Activated CD4-positive, alpha-beta memory T cell treated with anti-CD3 and anti-CD28 coated beads for 36 hours (primary cell): ENCODE data around the gene OR4D1. TPM values are rescaled to one million over a fixed set of nuclear protein-coding genes. Genes with fewer than 3 reads are reported as not detected.

ENCODE experiments used
- CTCF ChIA-PET: fragments of 350-600 bp; sonication (Branson Sonifier 250); formaldehyde crosslinking; loops from one replicate; lab custom pipeline; 2021; ENCODE audit warnings: antibody characterized with exemption, inconsistent platforms; lab: Charles Lee
- POLR2A ChIA-PET: fragments of 350-600 bp; sonication (Branson Sonifier 250); formaldehyde crosslinking; loops from one replicate; lab custom pipeline; 2021; ENCODE audit warnings: antibody characterized with exemption; lab: Charles Lee
- DNase-seq: peaks from one replicate; pipeline ENCODE4 v3.0.0-alpha.2; 2020
- H3K27ac Mint-ChIP-seq: one replicate; pipeline ENCODE4 v1.8.0; 2021; ENCODE audit warnings: mixed read lengths
- H3K27me3 Mint-ChIP-seq: one replicate; pipeline ENCODE4 v1.8.0; 2021; ENCODE audit warnings: mixed read lengths
- H3K36me3 Mint-ChIP-seq: one replicate; pipeline ENCODE4 v1.8.0; 2021; ENCODE audit warnings: mixed read lengths
- H3K4me1 Mint-ChIP-seq: one replicate; pipeline ENCODE4 v1.8.0; 2021; ENCODE audit warnings: low read depth, mixed read lengths
- H3K4me3 Mint-ChIP-seq: one replicate; pipeline ENCODE4 v1.8.0; 2021; ENCODE audit warnings: mild to moderate bottlenecking, mixed read lengths
- H3K9me3 Mint-ChIP-seq: one replicate; pipeline ENCODE4 v1.8.0; 2021; ENCODE audit warnings: mixed read lengths
- intact Hi-C: fragments of 100-400 bp; cut with micrococcal nuclease; formaldehyde crosslinking; loops from one replicate; pipeline ENCODE4 v1.15.1; 2023
- total RNA-seq, 2 experiments: library from RNA; stranded (reverse); gene quantifications; one replicate each; pipeline ENCODE4 v1.2.3, GENCODE V29; 2021

OR4D1 gene
- total RNA-seq, 2 experiments from 2014 or later, result 0.17 to 0.27 TPM

DNA sequence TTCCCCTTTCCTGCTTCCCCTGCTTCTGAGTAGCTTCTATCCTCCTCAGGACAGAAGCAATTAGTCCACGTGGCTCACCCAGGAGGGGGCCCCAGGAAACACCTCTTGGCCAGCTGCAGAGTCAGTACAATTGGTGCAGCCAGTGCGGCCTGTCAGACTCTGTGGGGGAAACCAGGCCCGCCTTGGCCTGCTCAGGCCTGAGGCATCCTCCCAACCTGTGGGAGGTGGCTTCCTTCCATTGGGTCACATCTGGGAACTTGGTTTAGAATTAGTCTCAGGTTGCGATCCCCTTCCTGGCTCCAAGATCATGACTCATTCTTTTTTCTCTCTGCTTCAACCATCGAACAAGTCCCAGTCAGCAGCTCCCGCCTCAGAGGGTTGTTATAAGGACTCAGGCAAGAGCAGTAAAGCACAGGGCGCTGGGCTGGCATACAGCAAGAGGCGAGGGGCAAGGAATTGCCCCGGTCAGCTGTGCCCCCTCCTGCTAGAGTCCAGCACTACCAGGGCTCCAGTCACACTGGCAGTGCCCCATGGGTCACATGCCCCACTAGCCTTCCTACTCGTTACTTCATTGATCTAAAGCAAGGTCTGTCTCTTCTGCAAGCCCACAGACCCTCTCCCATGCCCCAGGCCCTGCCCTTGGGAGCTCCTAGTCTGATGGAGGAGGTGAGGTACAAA lies 36.3 kb downstream of the OR4D1 start:
- no peaks in the 10 kb centered on the region for H3K36me3 Mint-ChIP-seq
- H3K27me3 Mint-ChIP-seq, result peaks cover 5% of the 10 kb centered on the region
- H3K27ac Mint-ChIP-seq, result no peak overlapping the region
- ChIA-PET CTCF (interaction anchor here (0.9 kb wide), 1 partner anchor 12 kb away, joined by 3 read pairs; no protein-coding TSS in a partner anchor), POLR2A (no interaction called here)
- H3K4me3 Mint-ChIP-seq, result no peak overlapping the region
- intact Hi-C loops, result no loop called here
- no peaks in the 10 kb centered on the region for H3K9me3 Mint-ChIP-seq
- no peak for DNase-seq
- H3K4me1 Mint-ChIP-seq, result peaks cover 3% of the 10 kb centered on the region

DNA sequence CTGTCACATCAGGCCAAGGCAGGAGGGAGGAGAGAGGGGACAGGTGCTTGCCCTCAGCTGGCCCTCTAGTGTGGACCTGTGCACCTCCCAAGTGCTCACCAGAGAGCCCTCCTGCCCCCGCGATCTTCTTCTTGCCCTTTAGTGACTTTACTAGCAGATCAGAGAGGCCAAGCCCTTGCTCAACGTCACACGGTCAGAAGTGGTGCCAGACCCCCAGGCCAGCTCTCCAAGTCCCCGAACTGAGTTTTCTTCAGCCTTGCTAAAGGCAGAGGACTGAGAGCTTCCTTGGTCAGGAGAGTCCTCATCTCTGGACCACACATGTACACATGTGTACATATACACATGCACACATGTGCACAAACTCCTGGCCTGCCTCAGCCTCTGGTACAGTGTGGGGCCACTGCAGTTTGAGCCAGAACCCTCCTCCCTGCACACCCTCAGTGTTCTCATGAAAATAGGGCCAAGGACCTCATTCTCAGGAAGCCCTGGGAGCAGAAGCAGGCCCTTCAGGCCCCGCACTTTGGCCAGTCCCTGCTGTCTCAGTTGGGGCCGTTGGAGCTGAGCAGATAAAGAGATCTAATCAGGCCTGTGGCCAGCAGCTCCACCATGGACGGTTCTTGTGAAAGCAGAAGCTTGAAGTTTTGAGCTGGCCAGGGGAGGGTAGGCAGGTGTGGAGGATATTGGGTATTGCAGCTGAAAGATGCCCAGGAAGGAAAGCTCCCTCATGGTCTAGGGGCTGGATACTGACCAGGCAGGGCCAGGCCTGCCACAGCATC lies 37.0 kb downstream of the OR4D1 start:
- POLR2A ChIA-PET, result no interaction called here
- DNase-seq, result no peak
- no peaks in the 10 kb centered on the region for H3K36me3 Mint-ChIP-seq
- no peaks in the 10 kb centered on the region for H3K9me3 Mint-ChIP-seq
- CTCF ChIA-PET, result interaction anchor here (1.1 kb wide), 1 partner anchor 13 kb away, joined by 4 read pairs; no protein-coding TSS in a partner anchor
- H3K4me1 Mint-ChIP-seq, result peaks cover 3% of the 10 kb centered on the region
- H3K27me3 Mint-ChIP-seq, result peaks cover 10% of the 10 kb centered on the region
- H3K27ac Mint-ChIP-seq, result no peak overlapping the region
- intact Hi-C loops, result no loop called here
- H3K4me3 Mint-ChIP-seq, result no peak overlapping the region

DNA sequence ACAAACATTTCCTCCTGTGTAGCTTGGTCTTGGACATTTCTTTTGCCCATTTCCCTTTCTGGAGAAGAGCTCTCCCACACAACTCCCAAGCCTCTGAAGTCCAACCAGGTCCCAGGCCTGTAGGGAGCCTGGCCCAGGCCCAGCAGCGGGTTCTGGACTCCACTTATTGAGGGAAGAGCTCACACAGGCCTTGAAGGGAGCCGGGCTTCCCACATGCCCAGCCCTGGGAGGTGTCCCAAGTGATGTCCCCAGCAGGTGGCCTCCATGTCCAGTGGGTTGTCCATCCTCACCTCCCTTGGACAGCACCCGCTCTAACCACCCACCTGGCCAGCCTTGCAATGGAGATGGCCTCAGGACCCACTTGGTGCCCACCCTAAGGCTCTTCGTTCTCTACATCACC lies 38.4 kb downstream of the OR4D1 start:
- intact Hi-C loops, result no loop called here
- ChIA-PET CTCF (interaction anchor here (0.5 to 1.1 kb wide), 3 partner anchors 14 to 612 kb away, joined by 3 to 5 read pairs (median 3); no protein-coding TSS in a partner anchor), POLR2A (no interaction called here)
- Mint-ChIP-seq H3K4me1 (peaks cover 3% of the 10 kb centered on the region), H3K27me3 (peaks cover 10% of the 10 kb centered on the region), H3K9me3 (no peaks in the 10 kb centered on the region), H3K4me3 (no peak overlapping the region), H3K36me3 (no peaks in the 10 kb centered on the region), H3K27ac (no peak overlapping the region)
- no peak for DNase-seq

DNA sequence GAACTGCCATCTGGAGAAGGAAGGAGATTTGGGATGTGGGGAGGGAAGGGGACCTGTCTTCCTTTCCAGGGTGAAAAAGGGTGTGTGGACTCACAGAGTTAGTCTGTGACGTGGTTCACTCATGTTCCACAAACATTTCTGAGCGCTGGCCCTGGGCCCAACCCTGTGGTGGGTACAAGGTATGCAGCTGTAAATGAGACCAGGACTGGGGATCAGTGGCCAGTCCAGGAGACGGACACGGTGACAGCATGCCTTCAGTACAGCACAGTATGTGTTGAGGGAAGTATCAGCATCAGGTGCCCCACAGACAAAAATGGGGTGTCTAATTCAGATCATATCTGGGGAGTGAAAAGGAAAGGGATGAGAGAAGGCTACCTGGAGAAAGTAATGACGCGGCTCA lies 38.9 kb downstream of the OR4D1 start:
- H3K9me3 Mint-ChIP-seq, result no peaks in the 10 kb centered on the region
- peaks cover 12% of the 10 kb centered on the region for H3K27me3 Mint-ChIP-seq
- peaks cover 3% of the 10 kb centered on the region for H3K4me1 Mint-ChIP-seq
- intact Hi-C loops, result no loop called here
- ChIA-PET CTCF (interaction anchor here (0.5 to 1.1 kb wide), 3 partner anchors 14 to 612 kb away, joined by 3 to 5 read pairs (median 3); no protein-coding TSS in a partner anchor), POLR2A (no interaction called here)
- no peak overlapping the region for H3K27ac Mint-ChIP-seq
- no peaks in the 10 kb centered on the region for H3K36me3 Mint-ChIP-seq
- DNase-seq, result no peak
- H3K4me3 Mint-ChIP-seq, result no peak overlapping the region

DNA sequence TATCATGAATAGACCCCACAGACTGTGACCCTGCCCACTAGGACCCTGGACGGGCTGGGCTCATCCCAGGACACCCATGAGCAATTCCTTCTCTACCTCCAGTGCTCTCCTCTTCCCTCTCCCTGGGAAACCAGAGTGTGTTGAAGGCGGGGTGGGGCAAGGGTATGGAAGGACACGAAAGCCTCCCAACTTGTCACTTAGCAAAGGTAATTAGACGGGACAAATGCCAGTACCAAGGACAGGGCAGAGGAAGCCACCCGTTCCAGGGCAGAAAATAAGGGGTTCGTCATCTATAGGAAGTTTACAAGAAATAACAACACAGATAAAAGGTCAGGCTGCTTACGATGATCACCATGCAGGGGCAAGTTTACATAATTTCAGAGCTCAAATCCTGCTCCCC lies 39.5 kb downstream of the OR4D1 start:
- Mint-ChIP-seq H3K27me3 (peaks cover 15% of the 10 kb centered on the region), H3K36me3 (no peaks in the 10 kb centered on the region), H3K9me3 (no peaks in the 10 kb centered on the region), H3K4me1 (peaks cover 3% of the 10 kb centered on the region), H3K4me3 (no peak overlapping the region), H3K27ac (no peak overlapping the region)
- intact Hi-C loops, result no loop called here
- DNase-seq, result no peak
- POLR2A ChIA-PET, result no interaction called here
- CTCF ChIA-PET, result no interaction called here

DNA sequence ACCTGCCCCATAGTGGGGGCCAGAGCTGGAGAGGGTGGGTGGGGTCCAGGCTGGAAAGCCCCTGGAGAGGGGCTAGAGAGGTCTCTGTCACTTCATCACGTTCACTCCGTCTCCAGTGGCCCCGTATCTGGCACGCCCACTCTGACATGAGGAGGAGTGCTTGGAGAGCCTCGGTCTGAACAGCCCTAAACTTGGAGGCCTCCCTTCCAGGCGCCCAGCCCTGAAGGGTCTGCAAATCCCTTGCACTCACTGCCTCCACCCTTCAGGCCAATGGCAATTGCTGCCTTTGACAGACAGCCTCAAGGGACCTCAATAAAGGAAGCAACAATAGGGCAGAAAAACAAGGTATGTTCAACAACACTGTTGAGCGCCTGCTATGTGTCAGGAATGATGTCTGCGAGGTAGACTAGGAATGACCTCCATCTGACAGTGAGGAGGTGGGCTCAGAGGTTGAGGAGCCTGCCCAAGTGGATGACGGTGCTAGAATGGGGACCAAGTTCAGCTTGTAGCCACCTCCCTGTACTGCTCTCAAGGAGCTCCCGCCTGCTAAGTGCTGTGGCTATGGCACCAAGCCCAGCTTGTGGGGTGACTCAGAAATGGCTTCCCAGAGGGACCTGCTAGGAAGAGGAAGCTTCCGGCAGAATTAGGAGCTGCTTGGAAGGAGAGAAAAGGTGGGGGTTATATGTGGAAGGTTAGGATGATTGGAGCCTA lies 41.4 kb downstream of the OR4D1 start:
- peaks cover 3% of the 10 kb centered on the region for H3K4me1 Mint-ChIP-seq
- peaks cover 15% of the 10 kb centered on the region for H3K27me3 Mint-ChIP-seq
- H3K4me3 Mint-ChIP-seq, result no peak overlapping the region
- no peak overlapping the region for H3K27ac Mint-ChIP-seq
- DNase-seq, result no peak
- no peaks in the 10 kb centered on the region for H3K36me3 Mint-ChIP-seq
- ChIA-PET CTCF (interaction anchor here (1.2 kb wide), 1 partner anchor 11 kb away, joined by 5 read pairs; no protein-coding TSS in a partner anchor), POLR2A (no interaction called here)
- intact Hi-C loops, result no loop called here
- no peaks in the 10 kb centered on the region for H3K9me3 Mint-ChIP-seq

DNA sequence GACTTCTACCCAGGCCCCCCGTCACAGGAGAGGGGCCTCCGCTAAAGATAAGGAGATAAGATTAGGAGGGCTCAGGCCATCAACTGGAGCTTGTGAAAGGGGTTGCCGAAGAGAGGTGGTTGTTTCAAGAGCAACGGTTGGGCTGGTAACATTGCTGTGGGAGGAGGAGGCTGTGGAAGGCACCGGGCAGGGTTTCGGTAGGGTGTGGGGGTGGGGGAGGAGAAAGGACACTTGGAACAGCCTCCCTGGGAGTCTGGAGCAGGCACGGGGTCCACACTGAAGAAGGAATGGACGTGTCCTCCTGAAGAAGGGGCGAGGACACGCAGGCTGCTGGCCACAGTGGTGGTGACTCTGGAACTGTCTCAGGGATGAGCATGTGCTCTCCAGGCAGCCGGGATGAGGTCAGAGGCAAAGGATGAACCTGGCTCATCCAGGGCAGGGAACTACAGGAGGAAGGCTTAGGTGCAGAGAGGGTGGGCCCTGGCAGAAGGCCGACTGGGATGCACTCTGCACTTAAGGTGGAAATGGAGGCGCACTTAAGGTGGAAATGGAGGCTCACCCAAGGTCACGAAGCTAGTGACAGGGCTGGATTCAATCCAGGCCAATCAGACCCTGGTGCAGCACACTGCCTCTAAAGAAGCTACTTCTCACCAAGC lies 43.2 kb downstream of the OR4D1 start:
- H3K36me3 Mint-ChIP-seq, result no peaks in the 10 kb centered on the region
- H3K9me3 Mint-ChIP-seq, result no peaks in the 10 kb centered on the region
- H3K27ac Mint-ChIP-seq, result no peak overlapping the region
- ChIA-PET POLR2A (no interaction called here), CTCF (interaction anchor here (1.8 kb wide), 1 partner anchor 9 kb away, joined by 9 read pairs; no protein-coding TSS in a partner anchor)
- H3K4me1 Mint-ChIP-seq, result no peaks in the 10 kb centered on the region
- no peak for DNase-seq
- peaks cover 15% of the 10 kb centered on the region for H3K27me3 Mint-ChIP-seq
- intact Hi-C loops, result no loop called here
- no peak overlapping the region for H3K4me3 Mint-ChIP-seq

DNA sequence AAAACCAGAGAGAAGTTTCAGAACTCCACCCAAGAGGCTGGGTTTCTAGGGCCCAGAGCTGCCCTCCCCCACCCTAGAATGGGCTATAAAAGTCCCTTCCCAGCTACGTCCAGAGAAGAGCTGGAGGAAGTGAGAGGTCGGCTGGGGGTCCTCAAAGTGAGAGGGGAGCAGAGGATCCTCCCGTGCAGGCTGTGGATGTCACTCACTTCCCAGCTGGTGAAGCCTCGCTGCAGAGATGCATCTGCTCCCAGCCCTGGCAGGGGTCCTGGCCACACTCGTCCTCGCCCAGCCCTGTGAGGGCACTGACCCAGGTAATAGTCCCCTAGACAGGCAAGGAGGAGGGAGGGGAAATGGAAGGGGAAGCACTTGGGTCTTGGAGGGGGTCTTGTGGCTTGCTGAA lies 44.4 kb downstream of the OR4D1 start, which contains the start of gene EPX:
TSS of gene EPX (plus strand) at position 115 of the 400 bp plus-strand sequence. CDS start at position 236, 121 bp downstream.
- Mint-ChIP-seq H3K27me3 (peaks cover 18% of the 10 kb centered on the region), H3K27ac (no peak within 1 kb of the TSS), H3K36me3 (no peaks in the 10 kb centered on the region), H3K9me3 (no peaks in the 10 kb centered on the region), H3K4me1 (no peaks in the 10 kb centered on the region), H3K4me3 (no peak within 1 kb of the TSS)
- intact Hi-C loops, result no loop called here
- ChIA-PET CTCF (interaction anchor here (1.8 kb wide), 1 partner anchor 8 kb away, joined by 9 read pairs; no protein-coding TSS in a partner anchor), POLR2A (no interaction called here)
- DNase-seq, result no peak

DNA sequence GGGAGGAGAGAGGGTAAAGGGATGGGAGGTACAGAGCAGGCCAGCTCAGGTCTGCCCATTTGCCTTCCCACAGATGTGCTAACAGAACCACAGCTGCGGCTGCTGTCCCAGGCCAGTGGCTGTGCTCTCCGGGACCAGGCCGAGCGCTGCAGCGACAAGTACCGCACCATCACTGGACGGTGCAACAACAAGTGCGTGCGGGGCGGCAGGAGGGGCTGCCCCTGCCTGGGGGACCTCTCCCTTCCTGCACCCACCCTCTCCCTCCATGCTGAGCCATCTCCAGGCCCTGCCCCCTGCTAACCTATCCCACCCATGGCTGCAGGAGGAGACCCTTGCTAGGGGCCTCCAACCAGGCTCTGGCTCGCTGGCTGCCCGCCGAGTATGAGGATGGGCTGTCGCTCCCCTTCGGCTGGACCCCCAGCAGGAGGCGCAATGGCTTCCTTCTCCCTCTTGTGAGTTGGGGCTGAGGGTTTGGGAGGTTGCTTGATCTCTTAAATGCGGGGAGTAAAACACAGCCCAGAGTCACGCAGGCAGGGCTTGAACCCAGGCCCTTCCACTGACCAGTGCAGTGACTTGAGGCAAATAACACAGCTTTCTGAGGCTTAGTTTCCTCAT lies 45.6 kb downstream of the OR4D1 start:
- H3K4me1 Mint-ChIP-seq, result no peaks in the 10 kb centered on the region
- H3K4me3 Mint-ChIP-seq, result no peak overlapping the region
- intact Hi-C loops, result no loop called here
- H3K27me3 Mint-ChIP-seq, result peaks cover 21% of the 10 kb centered on the region
- ChIA-PET CTCF (no interaction called here), POLR2A (no interaction called here)
- no peak overlapping the region for H3K27ac Mint-ChIP-seq
- DNase-seq, result no peak
- no peaks in the 10 kb centered on the region for H3K36me3 Mint-ChIP-seq
- H3K9me3 Mint-ChIP-seq, result no peaks in the 10 kb centered on the region

DNA sequence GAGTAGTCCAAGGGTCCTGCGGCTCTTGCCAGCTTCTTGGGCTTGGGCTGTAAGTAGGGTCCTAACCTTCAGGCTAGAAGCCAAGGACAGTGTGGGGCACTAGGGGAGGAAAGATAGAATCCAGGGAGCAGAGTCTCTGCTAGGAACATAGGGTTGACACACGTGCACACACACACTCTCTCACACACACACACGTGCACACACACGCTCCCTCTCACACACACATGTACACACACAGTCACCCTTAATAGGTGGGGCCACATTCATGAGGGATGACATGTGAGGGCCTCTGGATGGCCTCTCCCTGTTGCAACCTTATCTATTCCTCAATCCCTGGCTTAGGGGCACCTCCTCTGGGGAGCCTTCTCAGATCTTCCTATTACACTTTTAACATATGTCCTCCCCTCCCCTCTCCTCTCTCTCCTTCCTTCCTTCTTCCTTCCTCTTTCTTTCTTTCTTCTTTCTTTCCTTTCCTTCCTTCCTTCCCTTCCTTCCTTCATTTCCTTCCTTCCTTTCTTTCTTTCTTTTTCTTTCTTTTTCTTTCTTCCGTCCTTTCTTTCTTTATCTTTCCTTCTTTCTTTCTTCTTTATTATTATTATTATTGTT lies 47.4 kb downstream of the OR4D1 start:
- no peak for DNase-seq
- ChIA-PET CTCF (interaction anchor here (0.5 kb wide), 1 partner anchor 226 kb away, joined by 3 read pairs; no protein-coding TSS in a partner anchor), POLR2A (no interaction called here)
- peaks cover 3% of the 10 kb centered on the region for H3K4me1 Mint-ChIP-seq
- no peak overlapping the region for H3K27ac Mint-ChIP-seq
- no peaks in the 10 kb centered on the region for H3K36me3 Mint-ChIP-seq
- no peaks in the 10 kb centered on the region for H3K9me3 Mint-ChIP-seq
- H3K4me3 Mint-ChIP-seq, result no peak overlapping the region
- peaks cover 15% of the 10 kb centered on the region for H3K27me3 Mint-ChIP-seq
- intact Hi-C loops, result no loop called here

DNA sequence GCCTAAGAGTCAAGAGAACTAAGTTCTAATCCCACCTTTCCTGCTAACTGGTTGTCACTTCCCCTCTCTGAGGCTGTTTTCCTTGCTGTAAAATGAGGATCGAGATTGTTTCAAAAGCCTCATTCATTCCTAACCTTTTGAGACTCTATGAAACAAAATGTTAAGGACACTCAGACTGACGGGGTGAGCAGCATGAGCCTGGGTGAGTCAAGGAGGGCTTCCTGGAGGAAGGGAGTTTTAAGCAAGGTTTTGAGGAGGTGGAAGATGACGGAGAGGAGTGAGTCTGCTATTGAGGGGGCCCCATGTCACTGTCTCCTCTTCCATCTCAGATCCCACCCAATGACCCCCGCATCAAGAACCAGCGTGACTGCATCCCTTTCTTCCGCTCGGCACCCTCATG lies 48.4 kb downstream of the OR4D1 start:
- ChIA-PET POLR2A (no interaction called here), CTCF (no interaction called here)
- intact Hi-C loops, result no loop called here

More for the DNA sequence above, 48.4 kb downstream of the OR4D1 start:
- no peak overlapping the region for H3K27ac Mint-ChIP-seq
- peaks cover 3% of the 10 kb centered on the region for H3K4me1 Mint-ChIP-seq
- DNase-seq, result no peak
- no peak overlapping the region for H3K4me3 Mint-ChIP-seq
- H3K36me3 Mint-ChIP-seq, result no peaks in the 10 kb centered on the region
- no peaks in the 10 kb centered on the region for H3K9me3 Mint-ChIP-seq
- H3K27me3 Mint-ChIP-seq, result peaks cover 15% of the 10 kb centered on the region
